Activated CD4-positive, CD25-positive, alpha-beta regulatory T cell treated with anti-CD3 and anti-CD28 coated beads, Interleukin-2, amount 50 U/mL, for 72 hours (primary cell): Measurements from ENCODE around the gene DNAJA4.
A peak's percentile ranks its signal among the peaks of the same experiment; 100 is the strongest.

Experiments used
- DNase-seq: peaks from one replicate; pipeline ENCODE4 v3.0.0; 2021

The DNAJA4 gene

GRCh38 chr15:78282324-78282723, 18.0 kb downstream of the DNAJA4 start:
- no peak for DNase-seq

GRCh38 chr15:78284758-78285157, 20.4 kb downstream of the DNAJA4 start:
- no peak for DNase-seq

- no peak for DNase-seq
These were observed 25.9 kb downstream of the DNAJA4 start for GRCh38 chr15:78290222-78290621.

GRCh38 chr15:78291052-78291451, 26.7 kb downstream of the DNAJA4 start:
- DNase-seq: no peak

- DNase-seq: no peak
These were observed 27.3 kb downstream of the DNAJA4 start for GRCh38 chr15:78291698-78292097.

GRCh38 chr15:78292219-78292618, 27.9 kb downstream of the DNAJA4 start:
- DNase-seq: no peak

- DNase-seq: peak; percentile 92
These were observed 35.0 kb downstream of the DNAJA4 start, which contains the start of gene SKIC8 for GRCh38 chr15:78299101-78299930. TSS of gene SKIC8 (minus strand) at chr15:78299609. CDS start at chr15:78295686, 3,923 bp downstream.

GRCh38 chr15:78301326-78301725, 37.0 kb downstream of the DNAJA4 start:
- DNase-seq: no peak

- DNase-seq: no peak
These were observed 37.5 kb downstream of the DNAJA4 start for GRCh38 chr15:78301828-78302227.

GRCh38 chr15:78302579-78303312, 38.4 kb downstream of the DNAJA4 start:
- DNase-seq: no peak

GRCh38 chr15:78304216-78305066, 40.1 kb downstream of the DNAJA4 start:
- DNase-seq: no peak

- DNase-seq: no peak
These were observed 41.9 kb downstream of the DNAJA4 start for GRCh38 chr15:78306176-78306774.

GRCh38 chr15:78307976-78308375, 43.6 kb downstream of the DNAJA4 start:
- DNase-seq: no peak

- DNase-seq: peak; percentile 40
These were observed 44.2 kb downstream of the DNAJA4 start for GRCh38 chr15:78308422-78309032.

- DNase-seq: no peak
These were observed 46.9 kb downstream of the DNAJA4 start for GRCh38 chr15:78311292-78311691.

GRCh38 chr15:78312536-78312935, 48.2 kb downstream of the DNAJA4 start:
- no peak for DNase-seq

GRCh38 chr15:78312957-78313356, 48.6 kb downstream of the DNAJA4 start:
- DNase-seq: no peak

- DNase-seq: no peak
These were observed 49.0 kb downstream of the DNAJA4 start for GRCh38 chr15:78313383-78313782.

- no peak for DNase-seq
These were observed 49.8 kb downstream of the DNAJA4 start for GRCh38 chr15:78314181-78314581.

GRCh38 chr15:78315686-78316282, 51.4 kb downstream of the DNAJA4 start:
- no peak for DNase-seq

- DNase-seq: no peak
These were observed 52.1 kb downstream of the DNAJA4 start for GRCh38 chr15:78316283-78317083.
